OCI-LY1 (cell line): Measurements from ENCODE around the gene TRAPPC1.

Experiments
- EZH2 ChIP-seq: fragments of 200-600 bp; sonication (generic), shearing (Covaris generic); IDR thresholded peaks from 2 replicates; pipeline ENCODE4 v1.8.0; 2017; ENCODE audit warnings: borderline replicate concordance, mixed run types, mild to moderate bottlenecking, antibody characterized with exemption, low read length, moderate library complexity, mixed read lengths
- TF ChIP-seq, protein P1 (sequence below): fragments of 200-600 bp; sonication (generic), shearing (Covaris generic); IDR thresholded peaks from 2 replicates; pipeline ENCODE4 v1.5.1; 2017; ENCODE audit warnings: mild to moderate bottlenecking, antibody characterized with exemption, low read length, moderate library complexity, mixed read lengths

- TF ChIP-seq, protein P1, sequence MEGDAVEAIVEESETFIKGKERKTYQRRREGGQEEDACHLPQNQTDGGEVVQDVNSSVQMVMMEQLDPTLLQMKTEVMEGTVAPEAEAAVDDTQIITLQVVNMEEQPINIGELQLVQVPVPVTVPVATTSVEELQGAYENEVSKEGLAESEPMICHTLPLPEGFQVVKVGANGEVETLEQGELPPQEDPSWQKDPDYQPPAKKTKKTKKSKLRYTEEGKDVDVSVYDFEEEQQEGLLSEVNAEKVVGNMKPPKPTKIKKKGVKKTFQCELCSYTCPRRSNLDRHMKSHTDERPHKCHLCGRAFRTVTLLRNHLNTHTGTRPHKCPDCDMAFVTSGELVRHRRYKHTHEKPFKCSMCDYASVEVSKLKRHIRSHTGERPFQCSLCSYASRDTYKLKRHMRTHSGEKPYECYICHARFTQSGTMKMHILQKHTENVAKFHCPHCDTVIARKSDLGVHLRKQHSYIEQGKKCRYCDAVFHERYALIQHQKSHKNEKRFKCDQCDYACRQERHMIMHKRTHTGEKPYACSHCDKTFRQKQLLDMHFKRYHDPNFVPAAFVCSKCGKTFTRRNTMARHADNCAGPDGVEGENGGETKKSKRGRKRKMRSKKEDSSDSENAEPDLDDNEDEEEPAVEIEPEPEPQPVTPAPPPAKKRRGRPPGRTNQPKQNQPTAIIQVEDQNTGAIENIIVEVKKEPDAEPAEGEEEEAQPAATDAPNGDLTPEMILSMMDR, result no peak
- no peak for TF ChIP-seq EZH2
Observed at GRCh38 chr17:7967751-7968150, 36.0 kb upstream of the TRAPPC1 start.
